Measurements from ENCODE around the gene PRPH2. TPM values are rescaled to one million over a fixed set of nuclear protein-coding genes. Genes with fewer than 3 reads are reported as not detected.

The PRPH2 gene
- total RNA-seq, 2 experiments from 2014 or later, result not detected

DNA sequence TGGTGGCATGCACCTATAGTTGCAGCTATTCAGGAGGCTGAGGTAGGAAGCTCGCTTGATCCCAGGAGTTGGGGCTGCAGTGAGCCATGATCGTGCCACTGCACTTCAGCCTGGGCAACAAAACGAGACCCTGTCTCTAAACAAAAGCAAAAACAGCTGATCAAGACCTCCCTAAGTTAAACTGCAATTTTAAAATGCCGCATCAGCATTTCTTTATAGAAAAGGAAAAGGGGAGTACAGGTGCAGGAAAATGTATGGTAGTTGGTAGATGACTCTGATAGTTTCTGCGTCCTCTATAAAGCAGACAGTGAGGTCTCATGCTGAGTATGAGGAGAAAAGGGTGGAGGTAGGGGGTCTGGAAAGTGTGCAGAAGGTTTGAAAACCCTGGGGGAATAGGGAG is 32.4 kb upstream of the PRPH2 start:
- H3K4me3 Mint-ChIP-seq, result no peak overlapping the region
- CTCF ChIA-PET, result no interaction called here
- H3K27ac Mint-ChIP-seq, result no peak overlapping the region
- POLR2A ChIA-PET, result interaction anchor here (0.7 kb wide), 1 partner anchor 31 kb away, joined by 3 read pairs; no protein-coding TSS in a partner anchor
- no peaks in the 10 kb centered on the region for H3K27me3 Mint-ChIP-seq
- DNase-seq, result no peak
- peaks cover 17% of the 10 kb centered on the region for H3K4me1 Mint-ChIP-seq
- no peaks in the 10 kb centered on the region for H3K9me3 Mint-ChIP-seq
- peaks cover 19% of the 10 kb centered on the region for H3K36me3 Mint-ChIP-seq (ENCODE audit: low read depth)

DNA sequence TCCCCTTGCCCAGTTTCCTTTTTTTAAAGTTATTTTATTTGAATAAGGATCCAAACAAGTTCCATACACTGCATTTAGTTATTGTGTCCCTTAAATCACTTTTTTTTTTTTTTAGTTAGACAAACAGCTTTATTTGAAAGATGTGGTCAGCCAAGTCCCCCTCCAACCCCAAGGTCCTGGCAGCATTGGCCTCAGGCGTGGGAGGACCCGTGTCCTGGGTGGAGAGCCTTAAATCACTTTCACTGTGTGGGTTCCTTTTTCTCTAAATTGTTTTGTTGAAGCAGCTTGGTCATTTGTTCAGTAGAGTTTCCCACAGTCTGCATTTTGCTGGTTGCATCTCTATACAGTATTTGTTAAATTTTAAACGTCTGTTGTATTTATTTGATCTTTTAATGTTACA is 28.7 kb upstream of the PRPH2 start:
- ChIA-PET CTCF (interaction anchor here (0.7 kb wide), 1 partner anchor 12 kb away, joined by 3 read pairs; no protein-coding TSS in a partner anchor), POLR2A (no interaction called here)
- no peak for DNase-seq
- Mint-ChIP-seq H3K9me3 (no peaks in the 10 kb centered on the region), H3K36me3 (ENCODE audit: low read depth) (peaks cover 18% of the 10 kb centered on the region), H3K27me3 (no peaks in the 10 kb centered on the region), H3K4me3 (no peak overlapping the region), H3K4me1 (peaks cover 28% of the 10 kb centered on the region), H3K27ac (peak overlapping the region; percentile 36)

DNA sequence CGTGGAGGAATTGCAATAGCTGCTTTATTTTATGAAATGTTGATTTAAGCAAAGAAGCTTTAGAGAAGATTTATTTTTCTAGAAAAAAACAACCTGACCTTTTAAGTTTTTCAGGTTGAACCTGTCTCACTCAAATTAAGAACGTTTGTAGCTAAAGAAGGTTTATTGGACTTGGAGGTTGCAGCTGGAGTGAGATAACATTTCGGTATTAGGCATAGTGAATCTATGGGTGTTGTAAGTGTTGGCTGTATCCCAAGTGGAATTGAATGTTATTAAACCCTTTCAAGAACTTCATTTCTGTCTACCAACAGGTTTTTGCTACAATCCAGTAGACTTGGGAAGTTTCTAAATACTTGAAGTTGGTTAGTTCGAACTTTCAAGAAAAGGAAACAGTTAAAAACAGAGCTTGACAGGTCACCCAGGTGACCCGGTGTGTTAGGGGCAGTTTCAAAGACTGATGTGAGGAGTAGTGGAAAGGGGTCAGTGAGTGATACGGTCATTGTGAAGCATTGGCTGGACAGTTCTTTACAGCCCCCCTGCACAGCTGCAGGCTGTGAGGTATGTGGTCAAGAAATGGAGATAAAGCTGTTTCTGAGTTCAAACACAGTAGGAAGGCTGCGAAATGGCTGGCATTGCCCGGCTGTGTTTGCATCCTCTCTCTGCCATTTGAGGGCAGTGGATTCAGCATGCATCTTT is 26.0 kb upstream of the PRPH2 start:
- Mint-ChIP-seq H3K4me1 (peaks cover 36% of the 10 kb centered on the region), H3K36me3 (ENCODE audit: low read depth) (peaks cover 24% of the 10 kb centered on the region), H3K27me3 (no peaks in the 10 kb centered on the region), H3K27ac (peak overlapping the region; percentile 100), H3K4me3 (peak overlapping the region; percentile 100), H3K9me3 (no peaks in the 10 kb centered on the region)
- ChIA-PET CTCF (interaction anchor here (0.7 to 1.4 kb wide), 7 partner anchors 12 to 756 kb away, joined by 3 to 4 read pairs (median 4); no protein-coding TSS in a partner anchor), POLR2A (no interaction called here)
- DNase-seq, result no peak

GRCh38 chr6:42746463-42747391 is 24.3 kb upstream of the PRPH2 start:
- Mint-ChIP-seq H3K4me1 (peaks cover 38% of the 10 kb centered on the region), H3K27ac (peak overlapping the region; percentile 100), H3K9me3 (no peaks in the 10 kb centered on the region), H3K36me3 (ENCODE audit: low read depth) (peaks cover 25% of the 10 kb centered on the region), H3K4me3 (peak overlapping the region; percentile 100), H3K27me3 (no peaks in the 10 kb centered on the region)
- ChIA-PET CTCF (interaction anchor here (0.6 to 3.5 kb wide), 9 partner anchors 15 to 397 kb away, joined by 3 to 19 read pairs (median 4); partner anchors contain the start of gene RPL7L1), POLR2A (interaction anchor here (0.6 to 1.5 kb wide), 5 partner anchors 24 to 1370 kb away, joined by 3 to 7 read pairs (median 5); partner anchors contain the start of gene RPL7L1)
- DNase-seq, result peak; percentile 88

DNA sequence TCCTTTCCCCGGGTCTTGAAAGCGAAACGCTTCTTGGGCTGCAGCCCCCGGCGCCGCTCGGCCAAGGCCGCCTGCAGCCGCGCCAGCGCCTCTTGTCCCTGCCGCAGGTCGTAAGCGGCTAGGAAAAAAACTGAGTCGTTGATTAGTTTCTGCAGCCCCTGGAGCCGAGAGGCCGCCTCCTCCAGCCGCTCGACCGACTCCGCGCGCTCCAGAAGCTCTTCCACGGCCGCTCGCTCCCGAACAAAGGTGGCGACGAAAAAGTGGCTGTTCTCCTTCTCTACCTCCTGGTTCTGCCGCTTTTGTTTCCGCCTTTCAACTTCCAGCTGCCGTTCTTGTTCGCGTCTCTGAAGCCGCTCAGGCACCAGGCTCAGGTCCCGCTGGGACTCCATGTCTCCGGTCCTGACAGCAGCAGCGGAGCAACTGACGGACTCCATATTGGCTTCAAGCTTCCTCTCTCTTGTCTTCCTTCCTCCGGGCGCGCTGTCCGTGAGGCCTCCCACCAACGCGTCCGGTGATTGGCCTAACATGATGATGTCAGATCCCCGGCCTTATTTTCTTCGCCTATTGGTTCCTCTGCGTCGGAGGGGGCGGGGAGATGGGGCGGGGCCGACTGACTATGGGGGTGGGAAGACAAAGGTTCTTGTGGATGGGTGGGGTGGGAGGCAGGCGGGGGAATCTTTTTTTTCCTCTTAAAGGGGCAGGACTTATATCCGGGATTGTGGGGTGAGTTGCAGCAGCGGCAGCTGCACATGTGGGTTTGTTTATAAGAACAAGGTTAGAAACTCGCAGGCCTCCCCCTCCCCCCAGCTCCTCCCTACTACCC is 23.5 kb upstream of the PRPH2 start, which contains the start of gene TBCC:
TBCC (minus strand) TSS at position 464 of the 823 bp plus-strand sequence; CDS start at position 434, 30 bp downstream.
- no peaks in the 10 kb centered on the region for H3K9me3 Mint-ChIP-seq
- H3K27ac Mint-ChIP-seq, result peak within 1 kb of the TSS; percentile 100
- H3K27me3 Mint-ChIP-seq, result no peaks in the 10 kb centered on the region
- peak within 1 kb of the TSS; percentile 100 for H3K4me3 Mint-ChIP-seq
- peak; percentile 97 for DNase-seq
- H3K36me3 Mint-ChIP-seq (ENCODE audit: low read depth), result peaks cover 25% of the 10 kb centered on the region
- CTCF ChIA-PET, result interaction anchor here (0.7 to 3.5 kb wide), 10 partner anchors 14 to 139 kb away, joined by 3 to 19 read pairs (median 4); partner anchors contain the start of gene RPL7L1
- peaks cover 34% of the 10 kb centered on the region for H3K4me1 Mint-ChIP-seq
- POLR2A ChIA-PET, result interaction anchor here (0.6 to 1.5 kb wide), 5 partner anchors 25 to 1371 kb away, joined by 3 to 6 read pairs (median 3); partner anchors contain the start of gene RPL7L1

DNA sequence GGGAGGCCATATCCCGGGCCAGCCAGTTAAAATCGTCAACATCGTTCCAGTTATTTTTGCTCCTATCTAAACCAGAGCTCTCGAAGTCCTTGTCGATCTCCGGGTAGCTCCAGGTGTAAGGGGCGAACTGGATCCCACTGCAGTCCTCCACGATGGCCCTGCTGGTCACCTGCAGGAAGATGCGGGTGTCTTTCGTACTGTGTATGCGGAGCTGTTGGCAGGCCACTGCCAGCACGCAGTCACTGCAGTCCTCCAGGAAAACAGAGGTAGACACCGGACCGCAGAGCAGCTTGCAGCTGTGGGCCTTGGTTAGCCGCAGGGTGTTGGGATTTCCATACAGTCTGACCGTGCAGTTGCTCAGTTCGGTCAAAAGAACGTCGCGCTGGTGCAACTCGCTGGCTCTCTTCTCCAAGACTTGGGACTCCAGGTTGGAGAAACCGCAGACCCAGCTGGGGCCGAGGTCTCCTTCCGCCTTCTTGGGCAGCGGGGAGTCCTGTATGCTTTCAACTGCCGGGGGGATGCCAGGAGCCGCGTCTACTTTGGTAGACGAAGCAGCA is 22.8 kb upstream of the PRPH2 start:
- ChIA-PET POLR2A (interaction anchor here (1.3 kb wide), 1 partner anchor 26 kb away, joined by 3 read pairs; no protein-coding TSS in a partner anchor), CTCF (interaction anchor here (1.1 to 3.5 kb wide), 8 partner anchors 13 to 140 kb away, joined by 3 to 19 read pairs (median 4); no protein-coding TSS in a partner anchor)
- H3K9me3 Mint-ChIP-seq, result no peaks in the 10 kb centered on the region
- peak overlapping the region; percentile 100 for H3K4me3 Mint-ChIP-seq
- peaks cover 25% of the 10 kb centered on the region for H3K36me3 Mint-ChIP-seq (ENCODE audit: low read depth)
- peak; percentile 43 for DNase-seq
- no peaks in the 10 kb centered on the region for H3K27me3 Mint-ChIP-seq
- H3K27ac Mint-ChIP-seq, result peak overlapping the region; percentile 100
- peaks cover 36% of the 10 kb centered on the region for H3K4me1 Mint-ChIP-seq

DNA sequence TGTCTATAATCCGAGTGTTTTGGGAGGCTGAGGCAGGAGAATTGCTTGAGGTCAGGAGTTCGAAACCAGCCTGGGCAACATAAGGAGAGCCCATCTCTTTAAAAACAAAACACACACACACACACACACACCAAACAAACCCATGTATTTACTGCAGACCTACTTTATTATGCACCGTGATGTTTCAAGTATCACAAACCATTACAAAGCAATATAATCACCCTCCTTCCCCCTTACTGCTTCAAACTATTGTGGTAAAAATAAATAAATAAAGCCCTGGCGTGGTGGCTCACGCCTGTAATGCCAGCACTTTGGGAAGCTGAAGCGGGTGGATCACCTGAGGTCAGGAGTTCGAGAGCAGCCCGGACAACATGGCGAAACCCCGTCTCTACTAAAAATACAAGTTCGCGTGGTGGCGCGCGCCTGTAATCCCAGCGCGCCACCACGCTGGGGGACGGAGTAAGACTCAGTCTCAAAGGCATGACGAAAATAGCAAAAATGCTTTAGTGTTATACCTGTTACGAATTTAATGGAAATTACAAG is 22.0 kb upstream of the PRPH2 start:
- peak overlapping the region; percentile 100 for H3K4me3 Mint-ChIP-seq
- peaks cover under 1% of the 10 kb centered on the region for H3K27me3 Mint-ChIP-seq
- peaks cover 25% of the 10 kb centered on the region for H3K36me3 Mint-ChIP-seq (ENCODE audit: low read depth)
- peaks cover 36% of the 10 kb centered on the region for H3K4me1 Mint-ChIP-seq
- ChIA-PET POLR2A (interaction anchor here (1.3 kb wide), 1 partner anchor 27 kb away, joined by 3 read pairs; no protein-coding TSS in a partner anchor), CTCF (interaction anchor here (1.1 to 3.5 kb wide), 5 partner anchors 15 to 41 kb away, joined by 3 to 19 read pairs (median 4); no protein-coding TSS in a partner anchor)
- no peaks in the 10 kb centered on the region for H3K9me3 Mint-ChIP-seq
- no peak for DNase-seq
- peak overlapping the region; percentile 100 for H3K27ac Mint-ChIP-seq

DNA sequence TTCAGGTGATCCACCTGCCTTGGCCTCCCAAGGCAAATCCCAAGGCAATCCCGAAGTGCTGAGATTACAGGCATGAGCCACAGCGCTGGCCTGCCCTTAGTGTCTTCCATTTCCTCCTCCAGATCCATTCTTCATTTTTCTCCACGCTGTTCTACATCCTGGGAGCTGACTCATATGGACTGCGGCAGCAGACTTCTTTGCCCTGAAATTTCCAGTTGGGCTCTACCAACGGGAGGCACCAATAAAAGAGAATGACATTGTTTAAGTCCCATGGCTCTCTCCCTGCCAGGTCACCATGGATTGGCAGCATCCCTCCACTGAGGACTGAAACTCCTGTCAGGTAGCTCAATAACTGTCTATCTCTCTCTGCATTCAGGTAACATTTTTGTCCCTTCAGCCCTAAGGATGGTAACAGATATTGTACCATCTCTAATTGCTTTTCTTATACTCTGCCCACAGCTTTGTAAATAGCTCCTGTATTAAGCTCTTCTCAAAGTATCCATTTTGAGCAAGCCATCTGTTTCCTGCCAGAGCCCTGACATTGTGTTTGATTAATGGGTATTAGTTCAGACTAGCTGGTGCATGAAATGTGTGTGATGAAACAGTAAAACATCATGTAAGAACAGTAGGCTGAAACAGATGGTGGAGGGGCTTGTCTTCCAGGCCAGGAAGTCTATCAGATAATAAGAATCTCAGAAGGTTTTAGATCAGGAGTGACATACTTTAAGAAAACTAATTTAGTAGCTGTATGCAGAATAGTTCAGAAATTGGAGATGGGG is 19.9 kb upstream of the PRPH2 start:
- peaks cover 14% of the 10 kb centered on the region for H3K36me3 Mint-ChIP-seq (ENCODE audit: low read depth)
- H3K27ac Mint-ChIP-seq, result no peak overlapping the region
- H3K4me3 Mint-ChIP-seq, result no peak overlapping the region
- DNase-seq, result no peak
- ChIA-PET POLR2A (no interaction called here), CTCF (interaction anchor here (1.4 kb wide), 1 partner anchor 16 kb away, joined by 6 read pairs; no protein-coding TSS in a partner anchor)
- H3K9me3 Mint-ChIP-seq, result no peaks in the 10 kb centered on the region
- peaks cover 10% of the 10 kb centered on the region for H3K27me3 Mint-ChIP-seq
- H3K4me1 Mint-ChIP-seq, result peaks cover 20% of the 10 kb centered on the region

DNA sequence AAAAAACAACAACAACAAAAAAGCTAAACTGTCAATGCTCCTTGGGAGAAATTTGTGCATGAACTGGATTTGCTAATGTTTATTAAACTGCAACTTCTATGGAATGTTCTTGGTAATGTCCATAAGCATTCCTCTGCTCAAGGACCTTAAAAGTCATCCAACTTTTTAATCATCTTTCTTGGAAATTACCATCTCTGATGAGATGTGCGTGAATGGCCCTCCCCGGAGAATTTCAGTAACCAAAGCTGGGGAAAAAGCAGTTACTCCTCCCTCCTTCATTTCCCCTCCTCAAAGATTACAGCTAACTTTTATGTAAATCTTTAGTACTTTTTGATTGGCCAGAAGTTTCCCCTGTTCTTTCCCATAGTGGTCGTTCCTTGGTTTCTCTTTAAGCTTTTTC is 18.3 kb upstream of the PRPH2 start:
- ChIA-PET CTCF (interaction anchor here (0.9 to 1.8 kb wide), 4 partner anchors 9 to 46 kb away, joined by 3 to 5 read pairs (median 4); no protein-coding TSS in a partner anchor), POLR2A (no interaction called here)
- no peak overlapping the region for H3K27ac Mint-ChIP-seq
- peaks cover 11% of the 10 kb centered on the region for H3K27me3 Mint-ChIP-seq
- H3K4me3 Mint-ChIP-seq, result no peak overlapping the region
- DNase-seq, result no peak
- no peaks in the 10 kb centered on the region for H3K9me3 Mint-ChIP-seq
- peaks cover 12% of the 10 kb centered on the region for H3K36me3 Mint-ChIP-seq (ENCODE audit: low read depth)
- H3K4me1 Mint-ChIP-seq, result peaks cover 18% of the 10 kb centered on the region

DNA sequence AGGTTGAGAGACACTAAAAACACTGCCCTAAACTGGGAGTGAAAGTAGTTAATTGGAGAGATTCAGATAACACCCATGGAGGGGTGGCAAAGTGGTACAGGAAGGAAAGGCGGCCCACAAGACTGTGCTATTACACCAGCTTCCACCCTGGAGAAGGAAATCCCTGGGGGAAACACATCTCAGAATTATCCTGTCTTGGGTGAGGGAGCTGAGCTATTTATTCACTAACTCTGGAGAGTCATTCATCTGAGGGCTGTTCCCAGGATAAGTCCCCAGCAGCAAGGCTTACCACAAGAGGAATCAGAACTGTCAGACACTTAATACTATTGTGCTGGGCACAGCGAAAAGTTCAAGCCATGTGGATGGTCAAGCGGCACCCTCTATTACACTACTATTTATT is 13.6 kb upstream of the PRPH2 start:
- Mint-ChIP-seq H3K27me3 (peaks cover 11% of the 10 kb centered on the region), H3K4me3 (no peak overlapping the region), H3K27ac (no peak overlapping the region), H3K4me1 (peaks cover 3% of the 10 kb centered on the region), H3K36me3 (ENCODE audit: low read depth) (no peaks in the 10 kb centered on the region), H3K9me3 (peaks cover 3% of the 10 kb centered on the region)
- CTCF ChIA-PET, result no interaction called here
- DNase-seq, result no peak
- POLR2A ChIA-PET, result no interaction called here
